H1 (cell line): Measurements from ENCODE around the gene NUBPL. TPM values are rescaled to one million over a fixed set of nuclear protein-coding genes. Genes with fewer than 3 reads are reported as not detected.

Experiments used
- CBX5 ChIP-seq: fragments of 300-800, 300-1000 bp; sonication (generic); IDR thresholded peaks from 2 replicates; pipeline ENCODE4 v1.7.1; 2016; ENCODE audit warnings: antibody characterized with exemption, low read length, low read depth
- RXRA ChIP-seq: IDR thresholded peaks from 2 replicates; pipeline ENCODE4 v1.6.1; 2011; ENCODE audit warnings: low read depth, mild to moderate bottlenecking, low read length, moderate library complexity; ENCODE audit not compliant: insufficient read depth
- SP1 ChIP-seq: IDR thresholded peaks from 2 replicates; pipeline ENCODE4 v1.6.1; 2011; ENCODE audit warnings: low read depth, low read length
- TCF12 ChIP-seq: IDR thresholded peaks from 2 replicates; pipeline ENCODE4 v1.6.1; 2011; ENCODE audit warnings: low read depth, mild to moderate bottlenecking, low read length
- polyA plus RNA-seq, 7 experiments: library from polyadenylated mRNA; depleted of rRNA in 3 of 7; stranded (reverse) in 5 of 7; unstranded in 2 of 7; fragments of >200 nt in 5 of 7; fragments of 200-250 nt in 2 of 7; gene quantifications; 1 replicate in 5 of 7; 2 replicates in 1 of 7; 4 replicates in 1 of 7; pipeline versions ENCODE4 v1.2.1 to v1.2.3, GENCODE V29; 2011 to 2013; ENCODE audit warnings: missing spikeins in 2 of 7, mixed read lengths in 2 of 7
- total RNA-seq: library from RNA; stranded (reverse); fragmentation: NEBNext Ultra II Directional; extraction: Animal tissue kit (Norgen Biotek cat#: 25700); gene quantifications from 2 replicates; pipeline ENCODE4 v1.2.1, GENCODE V29; 2021
- TF ChIP-seq, protein P1 (sequence below): IDR thresholded peaks from 2 replicates; pipeline ENCODE4 v1.6.1; 2012; ENCODE audit warnings: inconsistent platforms

The NUBPL gene
- total and polyA plus RNA-seq, 2 of the 8 experiments (the other 6 are each of a cell fraction or from before 2014, with no cell fraction given) = 1.6 to 6.8 TPM

DNA sequence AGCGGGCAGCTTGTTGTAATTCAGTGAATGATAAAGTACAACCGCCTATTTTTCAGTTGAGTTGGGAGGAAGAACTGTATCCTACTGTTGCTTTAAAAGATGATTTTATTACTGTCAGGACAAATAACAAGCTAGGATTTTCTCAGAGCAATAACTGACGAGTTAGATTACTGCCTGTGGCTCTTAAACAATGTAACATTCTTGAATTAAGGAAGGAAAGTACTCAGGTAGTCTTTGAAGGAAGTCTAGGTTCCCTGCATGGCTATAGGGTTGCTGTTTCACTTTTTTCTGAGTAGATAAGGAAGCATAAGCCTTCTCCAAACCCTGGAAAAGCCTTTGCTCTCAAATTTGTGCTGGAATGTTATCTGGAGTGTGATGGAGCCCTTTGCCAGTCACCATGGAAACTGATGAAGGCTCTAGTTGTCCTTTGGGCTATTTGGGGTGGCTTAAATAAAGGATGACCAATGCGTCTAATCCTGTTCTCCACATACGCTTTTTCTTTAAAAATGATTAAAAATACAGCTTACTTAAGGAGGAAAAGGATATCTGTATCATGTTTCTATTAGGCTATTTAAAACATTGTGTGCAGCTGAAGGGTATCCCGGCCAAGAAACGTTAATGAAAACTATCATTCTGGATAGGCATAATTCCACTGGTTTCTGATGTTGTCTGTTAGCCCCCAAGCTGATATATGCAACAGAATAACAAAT is 17.7 kb downstream of the NUBPL start (continued):
- TF ChIP-seq RXRA (no peak), CBX5 (no peak), TCF12 (no peak), SP1 (no peak)
- TF ChIP-seq, protein P1, sequence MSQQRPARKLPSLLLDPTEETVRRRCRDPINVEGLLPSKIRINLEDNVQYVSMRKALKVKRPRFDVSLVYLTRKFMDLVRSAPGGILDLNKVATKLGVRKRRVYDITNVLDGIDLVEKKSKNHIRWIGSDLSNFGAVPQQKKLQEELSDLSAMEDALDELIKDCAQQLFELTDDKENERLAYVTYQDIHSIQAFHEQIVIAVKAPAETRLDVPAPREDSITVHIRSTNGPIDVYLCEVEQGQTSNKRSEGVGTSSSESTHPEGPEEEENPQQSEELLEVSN = no peak
- TF ChIP-seq, all 59 proteins: peak for 0
